Loucy (cell line): ENCODE data around the gene ANKRD13A.

Experiments used
- H2AFZ ChIP-seq: fragments of 200-600 bp; sonication (generic); 2 replicates; pipeline ENCODE4 v1.6.0; 2016; ENCODE audit warnings: antibody characterized with exemption, mild to moderate bottlenecking, low read length, moderate library complexity
- H3F3A ChIP-seq: fragments of 200-600 bp; 2 replicates; pipeline ENCODE4 v1.6.0; 2016; ENCODE audit warnings: antibody characterized with exemption, low read depth, mild to moderate bottlenecking
- H3K27me3 ChIP-seq: fragments of 200-600 bp; sonication (generic); 2 replicates; pipeline ENCODE4 v1.6.1; 2014; ENCODE audit warnings: low read length, mild to moderate bottlenecking; ENCODE audit not compliant: insufficient read depth, poor library complexity, severe bottlenecking
- H3K36me3 ChIP-seq: fragments of 200-600 bp; sonication (generic); 2 replicates; pipeline ENCODE4 v1.6.1; 2016; ENCODE audit warnings: low read length; ENCODE audit not compliant: insufficient read depth
- H3K4me1 ChIP-seq: fragments of 200-600 bp; sonication (generic); 2 replicates; pipeline ENCODE4 v1.5.1; 2014; ENCODE audit warnings: low read length, mild to moderate bottlenecking; ENCODE audit not compliant: insufficient read depth, poor library complexity, severe bottlenecking
- H3K4me2 ChIP-seq: fragments of 200-600 bp; sonication (generic); 2 replicates; pipeline ENCODE4 v1.6.0; 2014; ENCODE audit warnings: antibody characterized with exemption, low read length, low read depth, mild to moderate bottlenecking; ENCODE audit not compliant: poor library complexity, severe bottlenecking
- H3K4me3 ChIP-seq: fragments of 200-600 bp; sonication (generic); 2 replicates; pipeline ENCODE4 v1.5.1; 2014; ENCODE audit warnings: low read length, mild to moderate bottlenecking, mixed read lengths; ENCODE audit not compliant: poor library complexity, severe bottlenecking
- H3K79me2 ChIP-seq: fragments of 200-600 bp; sonication (generic); 2 replicates; pipeline ENCODE4 v1.6.1; 2014; ENCODE audit warnings: low read length; ENCODE audit not compliant: insufficient read depth
- H3K9ac ChIP-seq: fragments of 200-600 bp; sonication (generic); 2 replicates; pipeline ENCODE4 v1.6.0; 2014; ENCODE audit warnings: mild to moderate bottlenecking, low read depth, low read length, moderate library complexity; ENCODE audit not compliant: poor library complexity, severe bottlenecking
- H3K9me2 ChIP-seq: fragments of 200-600 bp; sonication (generic); replicated peaks from 2 replicates; pipeline ENCODE4 v1.6.1; 2016; ENCODE audit warnings: low read depth, low read length, mixed read lengths
- H3K9me3 ChIP-seq: fragments of 200-600 bp; sonication (generic); 2 replicates; pipeline ENCODE4 v1.6.1; 2014; ENCODE audit warnings: mild to moderate bottlenecking, antibody characterized with exemption, low read length, low read depth; ENCODE audit not compliant: insufficient read depth
- H4K20me1 ChIP-seq: fragments of 200-600 bp; sonication (generic); 2 replicates; pipeline ENCODE4 v1.6.0; 2014; ENCODE audit warnings: antibody characterized with exemption, low read length, mild to moderate bottlenecking; ENCODE audit not compliant: insufficient read depth, poor library complexity, severe bottlenecking
- EZH2phosphoT487 ChIP-seq: fragments of 200-600 bp; IDR thresholded peaks from 2 replicates; pipeline ENCODE4 v1.6.1; 2018; ENCODE audit warnings: antibody characterized with exemption, mild to moderate bottlenecking, moderate library complexity, borderline replicate concordance
- TF ChIP-seq, protein P1 (sequence below): fragments of 200-600 bp; sonication (generic); conservative IDR thresholded peaks from 2 replicates; pipeline ENCODE4 v1.5.1; 2014; ENCODE audit warnings: mild to moderate bottlenecking, antibody characterized with exemption, low read length

Gene ANKRD13A

DNA sequence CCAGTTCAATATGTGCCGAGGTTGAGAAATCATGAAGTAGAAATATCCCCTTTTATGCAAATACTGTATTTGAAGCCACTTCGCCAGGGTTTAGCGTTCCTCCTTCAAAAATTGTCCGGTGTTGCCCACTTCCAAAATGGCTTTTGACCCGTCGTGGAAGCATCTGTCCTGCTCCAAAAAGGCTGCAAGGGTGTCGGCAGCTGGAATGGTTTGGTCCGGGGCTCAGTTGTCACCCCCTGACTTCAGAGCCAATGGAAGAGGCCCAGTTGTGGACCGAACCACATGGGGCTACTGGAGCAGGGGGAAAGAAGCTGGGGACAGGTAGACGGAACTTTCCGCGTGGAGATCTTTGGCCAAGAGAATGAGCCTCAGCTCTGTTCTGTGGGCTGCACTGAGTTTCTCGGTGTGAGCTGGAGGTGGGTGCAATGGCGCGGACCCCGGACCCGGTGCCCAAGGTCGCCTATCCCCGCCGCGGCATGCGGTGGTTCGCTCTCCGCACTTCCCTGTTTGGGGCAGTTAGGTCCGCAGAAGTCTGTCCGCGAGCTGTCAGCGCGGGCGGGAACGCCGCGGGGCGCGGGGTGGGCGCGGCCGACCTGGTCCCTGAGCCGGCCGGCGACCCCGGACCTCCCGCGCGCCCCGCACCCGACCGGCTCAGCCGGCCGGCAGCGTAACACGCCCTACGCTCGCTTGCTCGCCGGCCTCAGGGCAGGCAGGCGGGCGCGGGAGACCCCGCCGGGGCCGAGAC, at the start of gene ANKRD13A:
Gene ANKRD13A, plus strand, starts transcription at position 527 of the 745 bp plus-strand sequence. CDS start 259 bp downstream, outside the sequence.
- Histone ChIP-seq H3K9me2 (no peaks in the 10 kb centered on the region), H3K4me2 (peak within 1 kb of the TSS; percentile 88), H3K9me3 (no peaks in the 10 kb centered on the region), H4K20me1 (peaks cover 23% of the 10 kb centered on the region), H2AFZ (peak within 1 kb of the TSS; percentile 89), H3K9ac (peak within 1 kb of the TSS; percentile 76), H3K79me2 (peaks cover 63% of the 10 kb centered on the region), H3K27me3 (no peaks in the 10 kb centered on the region), H3K4me3 (peak within 1 kb of the TSS; percentile 91), H3F3A (no peaks in the 10 kb centered on the region), H3K36me3 (no peaks in the 10 kb centered on the region), H3K4me1 (peaks cover 41% of the 10 kb centered on the region)
- TF ChIP-seq, protein P1, sequence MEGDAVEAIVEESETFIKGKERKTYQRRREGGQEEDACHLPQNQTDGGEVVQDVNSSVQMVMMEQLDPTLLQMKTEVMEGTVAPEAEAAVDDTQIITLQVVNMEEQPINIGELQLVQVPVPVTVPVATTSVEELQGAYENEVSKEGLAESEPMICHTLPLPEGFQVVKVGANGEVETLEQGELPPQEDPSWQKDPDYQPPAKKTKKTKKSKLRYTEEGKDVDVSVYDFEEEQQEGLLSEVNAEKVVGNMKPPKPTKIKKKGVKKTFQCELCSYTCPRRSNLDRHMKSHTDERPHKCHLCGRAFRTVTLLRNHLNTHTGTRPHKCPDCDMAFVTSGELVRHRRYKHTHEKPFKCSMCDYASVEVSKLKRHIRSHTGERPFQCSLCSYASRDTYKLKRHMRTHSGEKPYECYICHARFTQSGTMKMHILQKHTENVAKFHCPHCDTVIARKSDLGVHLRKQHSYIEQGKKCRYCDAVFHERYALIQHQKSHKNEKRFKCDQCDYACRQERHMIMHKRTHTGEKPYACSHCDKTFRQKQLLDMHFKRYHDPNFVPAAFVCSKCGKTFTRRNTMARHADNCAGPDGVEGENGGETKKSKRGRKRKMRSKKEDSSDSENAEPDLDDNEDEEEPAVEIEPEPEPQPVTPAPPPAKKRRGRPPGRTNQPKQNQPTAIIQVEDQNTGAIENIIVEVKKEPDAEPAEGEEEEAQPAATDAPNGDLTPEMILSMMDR, result no peak
- TF ChIP-seq EZH2phosphoT487, result no peak

DNA sequence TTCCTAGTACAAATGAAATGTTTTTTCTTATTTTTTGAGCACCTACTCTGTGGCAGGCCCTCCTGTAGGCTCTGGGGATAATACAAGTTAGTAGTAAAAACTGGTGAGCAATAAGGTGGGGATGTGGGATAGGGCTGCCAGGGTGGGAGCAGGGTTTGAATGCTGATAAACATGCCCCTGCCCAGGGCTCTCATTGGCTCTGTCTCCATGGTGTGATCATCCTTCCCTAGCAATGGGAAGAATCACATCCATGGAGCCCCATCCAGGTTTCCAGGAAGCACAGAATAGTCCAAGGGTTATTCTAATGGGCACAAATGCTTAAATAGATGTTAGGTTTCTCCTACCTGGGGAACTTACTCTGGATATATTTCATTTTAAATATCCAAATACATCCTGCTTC, 48.6 kb upstream of the ANKRD13A start:
- Histone ChIP-seq H3K9ac (no peak overlapping the region), H3K4me2 (no peak overlapping the region), H3F3A (no peaks in the 10 kb centered on the region), H3K36me3 (peaks cover 80% of the 10 kb centered on the region), H2AFZ (no peak overlapping the region), H3K27me3 (no peaks in the 10 kb centered on the region), H4K20me1 (no peaks in the 10 kb centered on the region), H3K9me3 (no peaks in the 10 kb centered on the region), H3K4me1 (peaks cover 10% of the 10 kb centered on the region), H3K79me2 (no peaks in the 10 kb centered on the region), H3K9me2 (no peaks in the 10 kb centered on the region), H3K4me3 (no peak overlapping the region)
- TF ChIP-seq EZH2phosphoT487, result no peak
- TF ChIP-seq, protein P1, result no peak

DNA sequence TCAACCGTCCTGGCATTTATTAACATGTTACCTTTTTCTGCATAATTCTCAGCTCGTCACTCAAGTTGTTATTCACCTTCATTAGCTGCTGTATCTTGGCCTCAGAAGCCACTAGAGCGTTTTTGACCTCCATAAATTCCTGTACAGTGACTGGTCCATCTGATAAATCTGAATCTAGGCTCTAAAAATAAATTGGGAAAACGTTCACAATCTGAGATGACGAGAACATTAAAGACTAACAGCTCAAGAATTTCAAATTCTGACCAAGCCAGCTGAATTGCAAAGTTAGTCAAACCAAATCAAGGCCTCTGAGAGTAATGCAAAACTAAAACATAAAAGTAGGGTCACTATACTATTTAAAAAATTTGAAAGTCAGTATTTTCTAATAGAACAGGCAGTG, 48.1 kb upstream of the ANKRD13A start:
- peaks cover 10% of the 10 kb centered on the region for H3K4me1 ChIP-seq
- H3K27me3 ChIP-seq, result no peaks in the 10 kb centered on the region
- no peak overlapping the region for H3K4me2 ChIP-seq
- peaks cover 81% of the 10 kb centered on the region for H3K36me3 ChIP-seq
- no peaks in the 10 kb centered on the region for H3K9me2 ChIP-seq
- no peaks in the 10 kb centered on the region for H3K9me3 ChIP-seq
- H3K4me3 ChIP-seq, result no peak overlapping the region
- H3K79me2 ChIP-seq, result no peaks in the 10 kb centered on the region
- TF ChIP-seq EZH2phosphoT487, result no peak
- TF ChIP-seq, protein P1, result no peak
- no peaks in the 10 kb centered on the region for H3F3A ChIP-seq
- H3K9ac ChIP-seq, result no peak overlapping the region
- no peak overlapping the region for H2AFZ ChIP-seq
- no peaks in the 10 kb centered on the region for H4K20me1 ChIP-seq
